ENCODE data around the gene MPO.

MPO gene

DNA sequence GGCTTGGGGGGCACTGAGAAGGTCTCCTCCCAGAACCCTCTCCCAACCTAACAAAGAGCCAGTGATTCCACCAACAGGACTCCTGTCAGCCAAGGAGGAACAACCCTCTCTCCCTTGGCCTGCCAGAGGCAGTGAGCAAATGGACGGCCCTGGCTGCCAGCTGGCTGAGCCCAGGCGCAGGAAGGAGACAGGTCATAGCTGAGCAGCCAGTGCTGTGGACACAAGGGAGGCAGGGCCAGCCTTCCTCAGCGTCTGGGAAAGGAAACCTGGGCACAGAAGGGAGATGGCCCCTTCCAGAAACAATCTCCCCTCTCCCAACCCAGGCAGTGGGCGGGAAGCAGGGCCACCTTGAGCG is 2.1 kb downstream of the MPO start:
- DNase-seq: no peak

DNA sequence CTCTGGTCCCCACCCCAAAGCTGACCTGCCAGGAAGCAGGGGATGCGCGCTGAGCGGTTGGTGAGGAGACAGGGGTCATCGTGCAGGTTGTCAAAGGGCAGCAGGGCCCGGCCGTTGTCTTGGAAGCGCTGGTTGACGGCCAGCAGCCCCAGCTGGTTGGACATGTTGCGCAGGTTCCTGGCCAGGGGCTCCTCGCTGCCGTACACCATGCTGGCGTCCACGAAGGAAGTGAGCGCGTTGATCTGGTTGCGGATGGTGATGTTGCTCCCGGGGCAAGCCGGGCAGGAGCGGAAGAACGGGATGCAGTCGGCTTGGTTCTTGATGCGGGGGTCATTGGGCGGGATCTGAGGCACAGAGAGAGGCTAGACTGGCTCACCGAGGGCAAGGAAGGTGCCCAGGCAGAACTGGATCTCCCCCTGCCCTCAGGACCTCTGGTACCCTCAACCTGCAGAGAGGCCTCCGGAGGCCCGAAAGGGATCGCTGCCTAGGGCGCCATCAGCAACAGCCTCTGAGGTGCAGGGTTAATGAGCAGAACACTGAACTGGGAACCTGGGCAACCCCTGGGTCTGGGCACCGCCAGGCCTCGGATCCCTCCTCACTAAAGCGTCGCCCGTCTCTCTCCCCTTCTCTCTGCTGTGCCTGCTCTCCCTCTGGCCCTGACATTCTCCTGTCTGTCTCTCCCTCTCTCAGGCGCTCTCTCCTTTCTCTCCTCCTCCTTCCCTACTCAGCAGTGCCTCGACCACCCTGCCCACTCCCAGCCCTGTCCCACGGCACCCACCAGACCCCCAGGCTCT is 2.7 kb downstream of the MPO start:
- no peak for DNase-seq

DNA sequence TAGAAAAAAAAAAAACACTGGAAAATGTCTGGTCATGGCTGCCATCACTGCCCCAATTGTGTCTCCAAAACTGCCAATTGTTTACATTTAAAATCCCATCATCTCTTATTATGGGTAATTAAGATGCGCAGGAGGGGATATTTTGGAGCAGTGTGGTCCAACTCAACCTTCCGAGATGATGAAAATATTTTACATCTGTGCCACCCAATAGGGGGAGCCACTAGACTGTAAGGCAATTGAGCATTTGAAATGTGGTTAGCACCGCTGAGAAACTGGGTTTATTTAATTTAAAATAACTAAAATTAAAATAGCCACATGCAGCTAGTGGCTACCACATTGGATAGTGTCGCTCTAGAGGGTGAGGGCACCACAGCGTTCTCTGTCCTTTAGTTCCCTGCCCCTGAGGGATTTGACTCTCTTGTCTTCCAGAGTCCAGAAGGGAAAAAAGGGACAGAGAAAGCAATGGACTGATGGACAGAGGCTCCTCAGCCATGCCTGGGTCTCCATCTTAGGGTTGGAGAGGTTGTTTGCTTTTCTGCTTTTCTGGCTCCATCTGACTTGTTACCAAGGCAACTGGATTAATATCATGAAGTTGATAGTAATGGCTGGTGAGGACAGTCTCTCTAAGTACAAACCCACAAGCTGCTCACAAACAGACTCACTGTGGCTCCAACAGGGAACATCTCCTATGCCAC is 3.5 kb downstream of the MPO start:
- DNase-seq: no peak

DNA sequence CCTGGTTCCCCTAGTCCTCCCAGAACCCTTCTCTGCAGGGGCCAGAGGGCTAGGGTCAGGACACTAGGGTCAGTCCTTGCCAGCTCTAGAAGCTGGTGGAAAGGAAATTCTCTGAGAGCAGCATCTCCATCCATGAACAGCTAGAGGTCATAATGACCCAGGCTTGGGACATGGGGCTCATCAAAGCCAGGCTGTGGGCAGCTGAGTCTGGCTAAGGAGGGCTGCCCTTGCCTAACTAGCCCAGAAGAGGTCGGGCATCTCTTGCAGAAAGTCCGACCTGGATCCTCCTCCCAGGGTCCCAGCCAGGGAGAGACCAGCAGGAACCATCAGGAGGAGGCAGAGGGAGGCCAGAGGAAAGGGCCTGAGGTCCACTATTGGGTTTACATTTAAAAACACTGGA is 4.3 kb downstream of the MPO start:
- no peak for DNase-seq

DNA sequence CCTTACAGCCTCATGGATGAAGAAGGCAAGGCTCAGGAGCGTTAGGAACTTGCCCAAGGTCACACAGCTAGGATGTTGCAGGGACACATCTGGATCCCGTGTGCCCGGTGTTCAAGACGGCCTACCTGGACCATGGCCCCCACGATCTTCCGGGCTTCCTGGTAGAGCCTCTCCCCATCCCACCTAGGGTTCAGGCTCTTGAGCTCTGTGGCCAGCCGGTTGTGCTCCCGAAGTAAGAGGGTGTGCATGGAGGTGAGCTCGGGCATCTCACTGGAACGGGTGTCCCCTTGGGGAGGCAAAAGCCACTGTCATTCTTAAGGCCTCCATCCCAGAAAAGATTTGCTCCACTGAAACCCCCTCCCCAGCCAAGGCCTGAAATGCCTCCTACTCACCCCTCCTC is 5.3 kb downstream of the MPO start:
- DNase-seq: no peak

DNA sequence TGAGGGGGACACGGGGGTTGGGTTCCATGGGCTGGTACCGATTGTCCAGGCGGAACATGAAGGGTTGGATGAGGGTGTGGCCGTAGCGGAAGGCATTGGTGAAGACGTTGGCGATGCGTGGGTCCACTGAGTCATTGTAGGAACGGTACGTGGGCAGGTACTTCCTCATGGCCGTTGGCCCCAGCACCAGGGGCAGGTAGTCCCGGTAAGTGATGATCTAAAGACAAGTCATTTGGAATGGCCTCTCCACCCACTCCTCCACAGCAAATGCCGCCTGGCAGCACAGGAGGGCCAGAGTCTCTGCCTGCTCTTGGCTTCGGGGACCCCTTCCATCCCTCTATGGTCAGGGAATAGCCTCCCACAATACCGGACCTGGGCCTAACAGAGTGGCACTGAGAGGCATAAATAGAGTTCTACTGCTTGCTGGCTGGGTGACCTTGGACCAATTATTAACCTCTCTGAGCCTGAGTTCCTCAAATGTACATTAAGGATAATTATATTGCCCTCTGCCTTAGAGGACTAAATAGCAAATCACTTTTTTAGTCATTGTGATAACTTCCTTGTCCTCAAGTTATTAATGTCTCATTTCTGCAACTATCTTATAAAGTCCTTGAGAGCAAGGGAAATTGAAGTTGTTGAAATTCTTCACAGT is 7.2 kb downstream of the MPO start:
- DNase-seq: no peak

DNA sequence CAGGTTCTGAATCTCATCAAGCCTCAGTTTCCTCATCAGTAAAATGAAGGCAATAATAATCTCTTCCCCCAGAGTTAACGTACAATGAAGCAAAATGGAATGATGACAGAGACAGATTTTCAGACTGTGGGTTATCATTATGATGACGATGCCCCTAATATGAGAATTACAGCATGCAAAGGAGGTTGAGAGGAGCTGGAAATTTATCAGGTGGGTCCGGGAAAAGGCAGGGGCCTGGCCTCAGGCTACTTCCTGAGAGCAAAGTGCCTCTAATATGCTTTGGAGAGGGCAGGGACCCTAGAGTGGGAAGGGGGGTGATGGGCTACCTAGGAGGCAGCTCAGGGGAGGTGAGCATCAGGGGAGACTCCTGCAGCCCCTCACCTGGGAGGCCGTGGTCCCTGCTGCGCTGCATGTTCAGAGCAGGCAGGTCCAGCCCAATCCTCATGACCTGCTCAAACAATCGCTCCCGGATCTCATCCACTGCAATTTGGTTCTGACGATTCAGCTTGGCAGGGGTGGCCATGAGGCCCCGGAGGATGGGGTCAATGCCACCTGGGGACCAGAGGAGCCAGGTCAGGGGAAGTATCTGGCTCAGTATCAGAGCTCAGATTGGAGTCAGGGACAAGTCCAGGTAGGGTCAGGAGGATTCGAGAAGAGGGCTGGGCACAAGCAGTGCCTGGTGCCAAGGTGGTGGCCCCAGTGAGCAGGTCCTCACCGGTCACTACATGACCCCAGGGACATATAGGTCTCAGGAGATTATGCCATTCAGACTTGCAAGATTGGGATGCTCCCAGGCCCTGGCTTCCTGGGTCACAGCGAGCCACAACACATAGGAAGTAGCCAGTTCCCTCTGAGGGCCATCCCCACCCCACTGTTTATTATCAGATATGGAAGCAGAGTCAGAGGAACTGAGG is 8.1 kb downstream of the MPO start:
- no peak for DNase-seq

DNA sequence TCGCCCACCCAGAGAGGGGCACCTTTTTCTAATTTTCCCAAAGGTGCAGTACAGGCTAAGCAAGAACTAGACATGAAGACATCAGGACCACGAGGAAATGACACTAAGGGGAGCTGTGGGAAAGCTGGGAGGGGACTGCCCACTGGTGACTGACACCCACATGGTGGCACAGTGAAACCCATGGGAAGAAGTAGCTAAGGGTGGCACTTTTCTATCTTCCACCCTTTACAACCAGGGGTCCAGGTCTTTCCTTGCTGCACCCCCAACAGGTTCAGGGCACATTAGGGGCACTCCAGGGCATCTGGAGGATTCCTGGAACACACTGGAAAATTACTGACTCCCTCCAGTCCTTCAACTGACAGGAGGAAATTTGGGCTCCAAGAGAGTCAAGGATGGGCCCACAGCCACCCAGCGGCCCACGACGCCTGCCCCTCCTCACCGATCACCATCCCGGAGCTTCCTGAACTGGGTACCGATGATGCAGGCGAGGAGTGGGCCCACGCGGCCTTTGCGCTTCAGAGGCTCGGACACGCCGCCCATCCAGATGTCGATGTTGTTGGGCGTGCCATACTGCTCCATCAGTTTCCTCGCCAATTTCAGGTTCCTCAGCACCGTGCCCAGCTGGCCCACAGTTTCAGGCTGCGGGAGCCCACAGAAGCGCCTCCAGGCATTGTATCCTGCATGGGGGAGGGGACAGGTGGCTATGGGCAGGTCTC is 9.4 kb downstream of the MPO start:
- no peak for DNase-seq

DNA sequence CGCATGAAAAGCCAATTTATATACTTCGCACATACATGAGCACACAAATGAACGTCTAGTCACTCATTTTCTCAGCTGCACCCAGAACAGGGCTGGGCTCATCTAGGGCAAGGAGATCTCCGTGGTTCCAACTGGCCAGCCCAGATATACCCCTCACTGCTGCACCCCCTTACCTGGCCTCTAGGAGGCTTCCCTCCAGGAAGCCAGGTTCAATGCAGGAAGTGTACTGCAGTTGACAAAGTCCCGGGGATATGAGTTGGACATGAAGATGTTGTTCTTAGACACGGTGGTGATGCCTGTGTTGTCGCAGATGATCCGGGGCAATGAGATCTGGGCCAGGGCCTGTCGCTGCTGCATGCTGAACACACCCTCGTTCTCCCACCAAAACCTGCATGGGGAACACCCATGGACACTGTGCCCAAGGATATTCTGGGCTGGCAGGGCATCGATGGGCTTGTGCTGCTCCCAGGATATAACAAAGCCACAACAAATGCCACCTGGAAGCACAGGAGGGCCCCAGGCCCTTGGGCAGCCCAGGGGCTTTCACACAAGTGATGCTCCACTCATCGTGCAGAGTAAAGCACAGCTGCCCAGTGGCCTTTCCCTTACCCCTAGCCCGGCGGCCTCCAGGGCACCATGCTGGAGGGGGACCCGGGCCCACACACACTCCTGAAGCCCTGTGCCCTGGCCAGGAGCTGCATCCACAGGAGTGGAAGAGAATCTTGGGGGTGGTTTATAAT is 10.1 kb downstream of the MPO start:
- DNase-seq: no peak

DNA sequence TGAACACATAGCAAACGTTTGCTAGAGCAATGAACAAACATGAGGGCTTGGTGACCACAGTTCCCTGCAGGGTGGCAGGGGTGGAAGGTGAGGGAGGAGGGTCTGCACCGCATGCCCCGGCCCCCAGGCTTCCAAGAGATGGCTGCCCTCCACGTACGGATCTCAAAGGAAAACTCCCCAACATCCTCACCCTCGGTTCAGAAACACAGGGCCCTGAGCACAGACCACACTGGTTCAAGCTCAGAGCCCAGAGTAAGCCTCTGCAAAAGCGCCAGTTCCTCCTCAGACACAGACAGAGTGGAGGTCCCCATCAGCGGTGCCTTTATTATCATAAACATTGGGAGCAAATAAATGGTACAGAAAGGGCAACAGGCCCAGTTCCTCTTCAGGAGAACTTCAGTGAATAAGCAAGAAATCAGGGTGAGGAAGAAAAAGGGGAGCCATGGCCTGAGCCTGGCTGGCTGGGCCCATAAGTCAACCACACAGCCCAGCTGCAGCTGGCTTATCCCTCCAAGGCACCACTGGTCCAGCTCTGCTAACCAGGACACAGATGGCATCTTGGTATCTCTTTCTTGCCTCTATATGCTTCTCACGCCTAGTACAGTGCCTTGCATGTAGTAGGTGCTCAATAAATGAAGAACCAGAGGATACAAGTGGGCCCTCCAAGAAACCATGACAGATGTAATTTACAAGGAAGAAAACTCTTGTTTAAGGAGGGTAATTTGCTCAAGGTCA is 11.0 kb downstream of the MPO start:
- no peak for DNase-seq

DNA sequence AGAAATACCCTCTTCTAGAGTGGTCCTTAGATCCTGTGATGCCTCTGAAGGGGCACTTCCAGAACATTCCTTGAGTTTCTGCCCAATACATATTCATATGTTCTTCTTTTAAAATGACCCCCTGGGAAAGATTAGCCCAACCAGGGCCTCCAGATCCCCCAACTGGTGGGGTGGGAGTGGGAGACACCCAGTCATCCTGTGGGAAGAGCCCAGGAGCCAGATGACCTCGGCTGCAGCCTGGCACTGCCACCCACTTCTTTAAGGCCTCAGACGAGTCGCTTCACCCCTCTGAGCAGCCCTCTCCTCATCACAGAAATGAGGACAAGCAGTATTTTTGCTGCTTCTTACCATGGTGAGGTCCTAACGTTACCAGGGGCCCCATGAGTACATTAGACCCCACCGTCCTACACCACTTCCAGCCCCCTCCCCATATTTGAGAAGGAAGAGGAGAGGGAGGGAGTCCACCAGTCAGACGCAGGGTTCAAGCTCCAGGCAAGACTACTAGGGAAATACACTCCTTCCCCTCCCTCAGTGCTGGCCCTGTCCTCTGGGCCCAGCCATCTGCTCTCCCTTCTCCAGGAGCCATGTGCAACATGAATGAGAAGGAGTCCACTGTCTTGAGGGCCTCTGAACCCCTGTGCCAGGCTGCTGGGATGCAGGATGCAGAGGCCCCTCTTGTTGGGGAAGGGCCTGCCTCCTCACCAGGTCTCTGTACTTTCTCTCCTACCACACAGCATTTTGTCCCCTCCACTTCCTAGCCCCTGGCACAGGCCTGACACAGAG is 11.8 kb downstream of the MPO start:
- no peak for DNase-seq

DNA sequence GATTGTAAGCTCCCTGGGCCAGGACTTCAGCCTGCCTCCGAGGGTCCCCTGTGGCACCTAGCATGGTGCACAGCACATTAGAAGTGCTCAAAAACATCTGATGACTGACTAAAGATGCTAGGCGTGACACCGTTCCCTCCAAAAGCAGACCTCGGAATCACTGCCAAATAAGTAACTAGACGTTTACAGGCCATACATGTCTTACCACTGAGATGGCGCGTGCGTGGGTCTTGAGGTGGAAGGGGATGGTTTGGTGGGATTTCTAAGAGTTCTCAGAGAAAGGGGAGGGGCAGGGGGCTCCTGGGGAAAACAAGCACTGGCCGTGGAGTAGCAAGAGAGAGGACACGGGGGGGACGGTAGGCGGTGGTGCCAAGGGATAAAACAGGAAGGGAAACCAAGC is 12.4 kb downstream of the MPO start:
- no peak for DNase-seq

DNA sequence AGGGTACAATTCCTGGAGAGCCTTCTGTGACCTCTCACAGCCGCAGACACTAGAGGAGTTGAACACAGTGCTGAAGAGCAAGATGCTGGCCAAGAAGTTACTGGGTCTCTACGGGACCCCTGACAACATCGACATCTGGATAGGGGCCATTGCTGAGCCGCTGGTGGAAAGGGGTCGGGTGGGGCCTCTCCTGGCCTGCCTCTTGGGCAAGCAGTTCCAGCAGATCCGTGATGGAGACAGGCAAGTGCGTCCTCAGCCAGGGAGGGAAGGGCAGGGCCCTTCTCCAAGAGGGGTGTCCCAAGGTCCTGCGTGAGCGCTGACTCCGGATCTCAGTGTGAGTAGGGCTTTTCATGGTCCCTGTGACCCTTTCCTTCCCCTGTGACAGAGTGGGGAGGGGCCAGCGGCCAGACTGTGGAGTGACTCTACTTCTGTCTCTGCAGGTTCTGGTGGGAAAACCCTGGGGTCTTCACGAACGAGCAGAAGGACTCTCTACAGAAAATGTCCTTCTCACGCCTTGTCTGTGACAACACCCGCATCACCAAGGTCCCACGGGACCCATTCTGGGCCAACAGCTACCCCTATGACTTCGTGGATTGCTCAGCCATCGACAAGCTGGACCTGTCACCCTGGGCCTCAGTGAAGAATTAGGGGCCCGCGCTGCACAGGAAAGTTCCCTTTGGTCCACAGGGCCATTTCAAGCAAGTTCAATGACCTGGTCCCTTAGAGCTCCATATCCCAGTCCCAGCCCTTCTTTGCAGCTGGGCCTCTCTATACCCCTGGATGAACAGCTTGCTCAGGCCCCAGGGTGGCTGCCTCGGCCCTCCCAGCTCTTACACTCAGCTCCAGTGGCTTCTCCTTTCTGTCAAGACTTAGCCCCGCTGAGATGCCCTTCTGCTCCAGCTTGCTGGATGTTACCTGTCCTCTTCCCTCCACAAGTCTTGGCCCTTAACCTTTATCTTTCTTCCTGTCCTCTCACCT is 13.1 kb downstream of the MPO start:
- no peak for DNase-seq

DNA sequence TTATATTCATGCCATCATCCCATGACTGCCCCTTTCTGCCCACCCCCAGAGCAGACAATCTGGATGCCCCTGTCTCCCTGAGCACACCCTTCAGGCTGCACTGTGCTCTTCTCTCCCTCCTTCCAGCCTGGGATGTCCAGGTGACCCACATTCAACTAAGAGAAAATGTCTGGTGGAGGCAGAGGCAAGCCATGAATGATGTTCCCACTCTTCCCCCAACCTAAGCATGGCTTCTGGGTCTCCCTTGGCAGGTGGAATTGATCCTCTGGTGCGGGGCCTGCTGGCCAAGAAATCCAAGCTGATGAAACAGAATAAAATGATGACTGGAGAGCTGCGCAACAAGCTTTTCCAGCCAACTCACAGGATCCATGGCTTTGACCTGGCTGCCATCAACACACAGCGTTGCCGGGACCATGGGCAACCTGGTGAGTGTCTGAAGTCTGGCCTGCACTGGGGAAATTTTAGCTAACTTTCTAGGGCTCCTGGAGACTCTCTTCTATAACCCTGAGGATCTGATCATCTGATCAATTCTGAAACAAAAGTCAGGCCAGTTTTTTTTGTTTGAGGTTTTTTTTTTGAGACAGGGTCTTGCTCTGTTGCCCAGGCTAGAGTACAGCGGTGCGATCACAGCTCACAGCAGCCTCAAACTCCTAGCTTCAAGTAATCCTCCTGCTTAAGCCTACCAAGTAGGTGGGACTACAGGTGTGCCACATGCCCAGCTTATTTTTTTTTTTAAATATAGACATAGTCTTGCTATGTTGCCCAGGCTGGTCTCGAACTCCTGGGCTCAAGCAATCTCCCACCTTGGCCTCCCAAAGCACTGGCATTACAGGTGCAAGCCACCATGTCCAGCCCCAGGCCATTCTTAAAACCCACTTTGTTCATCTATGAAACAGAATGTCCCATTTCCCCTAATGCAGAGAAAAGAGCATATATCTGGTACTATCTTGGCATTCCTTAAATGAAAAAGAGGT is 14.5 kb downstream of the MPO start:
- no peak for DNase-seq

DNA sequence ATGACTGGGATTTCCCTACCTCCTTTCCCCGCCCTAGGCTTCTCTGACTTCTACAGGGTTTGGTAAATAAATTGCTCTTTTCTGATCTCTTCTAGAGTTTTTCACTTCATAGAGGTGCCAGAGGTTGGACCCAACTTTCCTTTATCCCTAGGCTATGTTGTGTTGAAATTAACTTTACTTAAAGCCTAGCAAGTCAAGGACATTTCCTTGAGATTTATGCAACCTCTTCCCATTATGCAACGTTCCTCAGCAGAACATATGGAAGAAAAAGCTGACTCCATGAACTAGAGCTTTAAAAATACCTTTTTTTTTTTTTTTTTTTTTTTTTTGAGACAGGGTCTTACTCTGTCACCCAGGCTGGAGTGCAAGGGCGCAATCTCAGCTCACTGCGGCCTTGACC is 15.5 kb downstream of the MPO start:
- DNase-seq: no peak

DNA sequence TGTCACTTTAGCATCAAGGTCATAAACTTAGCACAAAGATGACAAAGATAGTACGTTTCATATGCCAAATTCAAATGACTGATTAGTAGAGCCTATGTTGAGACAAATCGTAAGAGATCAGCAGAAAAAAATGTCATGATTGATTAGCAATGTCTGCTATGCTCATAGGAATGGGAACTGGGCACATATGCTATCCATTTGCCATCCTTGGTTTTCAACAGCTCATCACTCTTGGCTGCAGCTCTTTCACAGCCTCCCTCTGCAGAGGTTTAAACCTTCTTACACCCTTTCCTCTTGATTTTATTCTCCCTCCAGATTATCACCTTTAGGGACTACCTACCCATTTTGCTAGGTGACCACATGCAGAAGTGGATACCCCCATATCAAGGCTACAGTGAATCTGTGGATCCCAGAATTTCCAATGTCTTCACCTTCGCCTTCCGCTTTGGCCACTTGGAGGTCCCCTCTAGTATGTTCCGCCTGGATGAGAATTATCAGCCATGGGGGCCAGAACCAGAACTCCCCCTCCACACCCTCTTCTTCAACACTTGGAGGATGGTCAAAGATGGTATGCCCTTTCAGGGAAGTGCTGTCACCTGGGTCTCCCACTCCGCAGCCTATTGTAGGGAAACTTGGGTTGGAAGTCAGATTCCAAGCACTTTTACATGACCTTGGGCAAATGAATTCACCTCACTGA is 16.2 kb downstream of the MPO start:
- no peak for DNase-seq

DNA sequence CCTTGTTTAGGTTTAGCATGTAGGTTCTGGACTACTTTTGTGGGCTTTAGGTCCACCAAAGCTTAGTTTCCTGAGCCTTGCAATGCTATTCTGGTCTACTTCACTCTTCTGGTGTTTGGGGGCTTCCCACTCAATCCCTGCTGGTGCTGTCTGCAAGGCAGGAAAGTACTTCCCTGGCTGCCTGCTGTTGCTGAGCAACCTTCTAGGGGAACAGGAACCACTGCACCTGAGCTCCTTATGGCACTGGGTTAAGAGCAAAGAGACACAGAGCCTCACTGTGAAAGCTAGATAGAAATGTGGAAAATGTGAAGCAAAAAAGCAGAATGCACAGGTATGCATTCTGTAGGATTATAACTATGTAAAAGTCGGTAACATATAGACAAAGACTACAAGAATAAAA is 17.0 kb downstream of the MPO start:
- DNase-seq: no peak

Measured in activated effector memory CD4-positive, alpha-beta T cell treated with anti-CD3 and anti-CD28 coated beads, Interleukin-2, amount 50 U/mL, for 16 hours (primary cell).